Activated CD8-positive, alpha-beta T cell treated with anti-CD3 and anti-CD28 coated beads, Interleukin-2, amount 10 ng/mL, durations not matched to agents 7 days and 5 days (primary cell): ENCODE results near the gene RASAL1. TPM values are rescaled to one million over a fixed set of nuclear protein-coding genes. Genes with fewer than 3 reads are reported as not detected.

ENCODE experiments used
- ATAC-seq: fragments of 150-1000 bp; cut with Tn5 transposase; one replicate; pipeline ENCODE4 v1.10.0; 2021; ENCODE audit warnings: moderate library complexity
- CTCF ChIA-PET: fragments of 350-600 bp; sonication (Branson Sonifier 250); formaldehyde crosslinking; loops from one replicate; lab custom pipeline; 2021; ENCODE audit warnings: antibody characterized with exemption; lab: Charles Lee
- POLR2A ChIA-PET: fragments of 350-600 bp; sonication (Branson Sonifier 250); formaldehyde crosslinking; loops from one replicate; lab custom pipeline; 2021; ENCODE audit warnings: antibody characterized with exemption; lab: Charles Lee
- DNase-seq: peaks from one replicate; pipeline ENCODE4 v3.0.0-alpha.2; 2020
- H3K27ac Mint-ChIP-seq: one replicate; pipeline ENCODE4 v1.8.0; 2021; ENCODE audit warnings: mild to moderate bottlenecking, mixed read lengths
- H3K27me3 Mint-ChIP-seq: one replicate; pipeline ENCODE4 v1.8.0; 2021; ENCODE audit warnings: low read depth, mixed read lengths
- H3K36me3 Mint-ChIP-seq: one replicate; pipeline ENCODE4 v1.8.0; 2021; ENCODE audit warnings: low read depth, mixed read lengths
- H3K4me1 Mint-ChIP-seq: one replicate; pipeline ENCODE4 v1.8.0; 2021; ENCODE audit warnings: low read depth, mixed read lengths
- H3K4me3 Mint-ChIP-seq: one replicate; pipeline ENCODE4 v1.8.0; 2021; ENCODE audit warnings: mild to moderate bottlenecking, mixed read lengths
- H3K9me3 Mint-ChIP-seq: one replicate; pipeline ENCODE4 v1.8.0; 2022; ENCODE audit warnings: mixed read lengths; ENCODE audit not compliant: insufficient read depth
- microRNA-seq: library from miRNA; unstranded; fragments of <30 nt; microRNA quantifications from one replicate; pipeline ENCODE4 v1.2.0, GENCODE V29; 2022
- total RNA-seq, 2 experiments: library from RNA; stranded (reverse); gene quantifications; one replicate each; pipeline ENCODE4 v1.2.3, GENCODE V29; 2021

The RASAL1 gene
- total RNA-seq, 2 experiments from 2014 or later = 0.26 to 0.47 TPM

- Mint-ChIP-seq H3K9me3 (no peaks in the 10 kb centered on the region), H3K27ac (no peak within 1 kb of the TSS), H3K4me1 (no peaks in the 10 kb centered on the region), H3K27me3 (peaks cover 23% of the 10 kb centered on the region), H3K36me3 (no peaks in the 10 kb centered on the region), H3K4me3 (peak within 1 kb of the TSS; percentile 31)
- ATAC-seq (peak; percentile 49), DNase-seq (no peak)
- ChIA-PET POLR2A (no interaction called here), CTCF (interaction anchor here (1.0 to 1.3 kb wide), 2 partner anchors 13 to 41 kb away, joined by 3 read pairs; no protein-coding TSS in a partner anchor)
These were observed 78.7 kb downstream of the RASAL1 start, which contains the start of gene DTX1 for GRCh38 chr12:113056631-113057488. TSS of gene DTX1 (plus strand) at chr12:113056730. CDS start at chr12:113058193, 1,463 bp downstream.

GRCh38 chr12:113056381-113056630, 79.3 kb downstream of the RASAL1 start:
- peak overlapping the region; percentile 31 for H3K4me3 Mint-ChIP-seq
- ChIA-PET CTCF (interaction anchor here (1.0 to 1.3 kb wide), 2 partner anchors 14 to 42 kb away, joined by 3 read pairs; no protein-coding TSS in a partner anchor), POLR2A (no interaction called here)

GRCh38 chr12:113055594-113056380, 79.8 kb downstream of the RASAL1 start:
- Mint-ChIP-seq H3K36me3 (no peaks in the 10 kb centered on the region), H3K27ac (no peak overlapping the region), H3K27me3 (peaks cover 23% of the 10 kb centered on the region), H3K4me1 (no peaks in the 10 kb centered on the region), H3K4me3 (peak overlapping the region; percentile 31), H3K9me3 (no peaks in the 10 kb centered on the region)
- DNase-seq (no peak), ATAC-seq (no peak)
- POLR2A ChIA-PET = no interaction called here
- CTCF ChIA-PET = interaction anchor here (1.0 to 1.3 kb wide), 2 partner anchors 14 to 42 kb away, joined by 3 read pairs; no protein-coding TSS in a partner anchor

More at GRCh38 chr12:113056381-113056630, 79.3 kb downstream of the RASAL1 start:
- Mint-ChIP-seq H3K4me1 (no peaks in the 10 kb centered on the region), H3K36me3 (no peaks in the 10 kb centered on the region), H3K9me3 (no peaks in the 10 kb centered on the region), H3K27me3 (peaks cover 23% of the 10 kb centered on the region), H3K27ac (no peak overlapping the region)
- DNase-seq = no peak
- ATAC-seq = no peak

GRCh38 chr12:113054948-113055486, 80.5 kb downstream of the RASAL1 start:
- H3K27ac Mint-ChIP-seq = no peak overlapping the region
- ChIA-PET POLR2A (no interaction called here), CTCF (interaction anchor here (1.6 to 1.8 kb wide), 3 partner anchors 44 to 98 kb away, joined by 4 to 7 read pairs (median 4); no protein-coding TSS in a partner anchor)
- H3K9me3 Mint-ChIP-seq = no peaks in the 10 kb centered on the region
- H3K4me3 Mint-ChIP-seq = no peak overlapping the region
- no peaks in the 10 kb centered on the region for H3K4me1 Mint-ChIP-seq
- H3K27me3 Mint-ChIP-seq = peaks cover 23% of the 10 kb centered on the region
- ATAC-seq (no peak), DNase-seq (no peak)
- no peaks in the 10 kb centered on the region for H3K36me3 Mint-ChIP-seq

GRCh38 chr12:113052326-113052725, 83.2 kb downstream of the RASAL1 start:
- no peak for DNase-seq
- POLR2A ChIA-PET = no interaction called here
- Mint-ChIP-seq H3K4me1 (no peaks in the 10 kb centered on the region), H3K36me3 (no peaks in the 10 kb centered on the region), H3K4me3 (no peak overlapping the region), H3K27ac (no peak overlapping the region), H3K9me3 (no peaks in the 10 kb centered on the region), H3K27me3 (peaks cover 23% of the 10 kb centered on the region)
- no peak for ATAC-seq
- CTCF ChIA-PET = interaction anchor here (0.6 to 4.5 kb wide), 5 partner anchors 46 to 102 kb away, joined by 3 to 53 read pairs (median 3); partner anchors contain the start of gene RASAL1

- no peak overlapping the region for H3K27ac Mint-ChIP-seq
- ChIA-PET POLR2A (no interaction called here), CTCF (interaction anchor here (1.3 to 4.5 kb wide), 6 partner anchors 49 to 122 kb away, joined by 3 to 53 read pairs (median 4); partner anchors contain the start of gene RASAL1)
- peaks cover 23% of the 10 kb centered on the region for H3K27me3 Mint-ChIP-seq
- no peaks in the 10 kb centered on the region for H3K9me3 Mint-ChIP-seq
- no peak for DNase-seq
- H3K36me3 Mint-ChIP-seq = no peaks in the 10 kb centered on the region
- H3K4me1 Mint-ChIP-seq = no peaks in the 10 kb centered on the region
- no peak for ATAC-seq
- no peak overlapping the region for H3K4me3 Mint-ChIP-seq
These were observed 83.8 kb downstream of the RASAL1 start for GRCh38 chr12:113051759-113052158.

- no peak overlapping the region for H3K4me3 Mint-ChIP-seq
- H3K27ac Mint-ChIP-seq = no peak overlapping the region
- H3K4me1 Mint-ChIP-seq = no peaks in the 10 kb centered on the region
- ATAC-seq = no peak
- no peaks in the 10 kb centered on the region for H3K36me3 Mint-ChIP-seq
- ChIA-PET CTCF (interaction anchor here (1.5 to 4.5 kb wide), 5 partner anchors 49 to 123 kb away, joined by 3 to 53 read pairs (median 4); partner anchors contain the start of gene RASAL1), POLR2A (no interaction called here)
- peaks cover 20% of the 10 kb centered on the region for H3K27me3 Mint-ChIP-seq
- DNase-seq = no peak
- H3K9me3 Mint-ChIP-seq = no peaks in the 10 kb centered on the region
These were observed 84.8 kb downstream of the RASAL1 start for GRCh38 chr12:113050795-113051194.

GRCh38 chr12:113049976-113050742, 85.4 kb downstream of the RASAL1 start:
- H3K4me1 Mint-ChIP-seq = no peaks in the 10 kb centered on the region
- H3K27ac Mint-ChIP-seq = no peak overlapping the region
- ChIA-PET CTCF (interaction anchor here (0.6 to 4.5 kb wide), 9 partner anchors 40 to 143 kb away, joined by 3 to 53 read pairs (median 4); partner anchors contain the start of genes OAS1 and RASAL1), POLR2A (no interaction called here)
- no peak for DNase-seq
- no peaks in the 10 kb centered on the region for H3K36me3 Mint-ChIP-seq
- no peak overlapping the region for H3K4me3 Mint-ChIP-seq
- H3K27me3 Mint-ChIP-seq = peaks cover 14% of the 10 kb centered on the region
- H3K9me3 Mint-ChIP-seq = no peaks in the 10 kb centered on the region
- ATAC-seq = no peak

Small RNA genes lying within 50 kb of the gene (microRNA-seq; reads per million reads assigned to microRNA genes)
- not detected for gene MIR7106

Other genes with a start within 250 kb of the RASAL1 start
- gene OAS1, start 228.8 kb downstream of the RASAL1 start, total RNA-seq = 100 to 1,000 TPM; 143 to 146 TPM
- 100 to 1,000 TPM; 199 to 202 TPM for gene OAS3, start 197.3 kb downstream of the RASAL1 start, total RNA-seq
- 100 to 1,000 TPM; 237 to 242 TPM for gene OAS2, start 157.2 kb downstream of the RASAL1 start, total RNA-seq
- not detected for gene DTX1, start 79.0 kb downstream of the RASAL1 start, total RNA-seq
- under 1 TPM; 0.23 to 0.34 TPM for gene CFAP73, start 14.0 kb upstream of the RASAL1 start, total RNA-seq
- gene DDX54, start 49.7 kb upstream of the RASAL1 start, total RNA-seq = 10 to 100 TPM; 79.4 to 82.0 TPM
- 10 to 100 TPM; 21.0 to 22.6 TPM for gene RITA1, start 50.0 kb upstream of the RASAL1 start, total RNA-seq
- gene TPCN1, start 85.7 kb upstream of the RASAL1 start, total RNA-seq = 10 to 100 TPM; 13.7 to 16.1 TPM
- gene SLC8B1, start 199.3 kb upstream of the RASAL1 start, total RNA-seq = 10 to 100 TPM; 23.8 to 24.7 TPM
- gene PLBD2, start 222.8 kb upstream of the RASAL1 start, total RNA-seq = 10 to 100 TPM; 11.1 to 12.0 TPM